HepG2 (cell line): Measurements from ENCODE around the gene PIEZO2. TPM values are rescaled to one million over a fixed set of nuclear protein-coding genes. Genes with fewer than 3 reads are reported as not detected.

Experiments used
- AKAP8 ChIP-seq: sonication (generic); formaldehyde crosslinking; IDR thresholded peaks from 2 replicates; pipeline ENCODE4 v1.5.1; 2020; ENCODE audit warnings: mild to moderate bottlenecking, missing genetic modification reagents
- EHMT2 ChIP-seq: fragments of 200-600 bp; sonication (generic); IDR thresholded peaks from 2 replicates; pipeline ENCODE4 v1.7.0; 2017; ENCODE audit warnings: antibody characterized with exemption, low read depth, low read length, borderline replicate concordance
- FOXJ3 ChIP-seq: sonication (generic); formaldehyde crosslinking; IDR thresholded peaks from 2 replicates; pipeline ENCODE4 v1.4.0; 2020; ENCODE audit warnings: missing genetic modification reagents, mild to moderate bottlenecking, borderline replicate concordance
- HMG20B ChIP-seq: conservative IDR thresholded peaks from 2 replicates; pipeline ENCODE4 v1.6.1; 2016; ENCODE audit warnings: missing genetic modification reagents, missing compliant biosample characterization
- IRF2 ChIP-seq: IDR thresholded peaks from 2 replicates; pipeline ENCODE4 v1.6.1; 2018; ENCODE audit warnings: missing genetic modification reagents, missing compliant biosample characterization
- KDM1A ChIP-seq: IDR thresholded peaks from 2 replicates; pipeline ENCODE4 v1.6.1; 2016; ENCODE audit warnings: missing compliant biosample characterization
- LCORL ChIP-seq, 2 experiments: fragments of 450-650 bp in 1 of 2; sonication (generic) in 1 of 2; formaldehyde crosslinking in 1 of 2; IDR thresholded peaks; 2 replicates each; pipeline versions ENCODE4 v1.5.0 to v1.6.1; 2017 to 2020; ENCODE audit warnings: antibody characterized with exemption in 1 of 2, missing genetic modification reagents in 1 of 2
- MIER3 ChIP-seq: IDR thresholded peaks from 2 replicates; pipeline ENCODE4 v1.6.1; 2016; ENCODE audit warnings: missing compliant biosample characterization, borderline replicate concordance
- NFIC ChIP-seq: IDR thresholded peaks from 2 replicates; pipeline ENCODE4 v1.6.1; 2012; ENCODE audit warnings: mild to moderate bottlenecking, low read length, inconsistent platforms
- RXRB ChIP-seq: IDR thresholded peaks from 2 replicates; pipeline ENCODE4 v1.6.1; 2016; ENCODE audit warnings: borderline replicate concordance, missing genetic modification reagents, missing compliant biosample characterization
- ZFP41 ChIP-seq: sonication (generic); formaldehyde crosslinking; IDR thresholded peaks from 2 replicates; pipeline ENCODE4 v1.4.0; 2020; ENCODE audit warnings: mild to moderate bottlenecking, missing genetic modification reagents, borderline replicate concordance
- ZKSCAN1 ChIP-seq: fragments of 150-350 bp; IDR thresholded peaks from 2 replicates; pipeline ENCODE4 v1.6.1; 2014; ENCODE audit warnings: low read length
- ZNF3 ChIP-seq: IDR thresholded peaks from 2 replicates; pipeline ENCODE4 v1.7.0; 2017; ENCODE audit warnings: inconsistent platforms
- ZNF33A ChIP-seq: sonication (generic); formaldehyde crosslinking; IDR thresholded peaks from 2 replicates; pipeline ENCODE4 v1.5.1; 2020; ENCODE audit warnings: missing genetic modification reagents, mild to moderate bottlenecking, moderate library complexity, borderline replicate concordance
- ZNF777 ChIP-seq: sonication (generic); formaldehyde crosslinking; IDR thresholded peaks from 2 replicates; pipeline ENCODE4 v1.4.0; 2020; ENCODE audit warnings: missing genetic modification reagents
- polyA plus RNA-seq, 8 experiments: library from polyadenylated mRNA; depleted of rRNA in 3 of 8; stranded (reverse) in 7 of 8; unstranded in 1 of 8; fragments of >200 nt; fragmentation: Illumina TruSeq in 4 of 8; extraction: Trizol in 4 of 8; gene quantifications; 2 replicates each; pipeline versions ENCODE4 v1.2.1 to v1.2.3, GENCODE V29; 2011 to 2016; ENCODE audit warnings: low read depth in 4 of 8, missing spikeins in 1 of 8, mixed read lengths in 1 of 8; ENCODE audit not compliant: insufficient read depth in 1 of 8
- total RNA-seq, 5 experiments: library from RNA; depleted of rRNA; stranded (reverse); fragments of >200 nt; fragmentation: Illumina TruSeq; extraction: Trizol; gene quantifications; 2 replicates each; pipeline ENCODE4 v1.2.3, GENCODE V29; 2016; ENCODE audit warnings: low read depth in 1 of 5
- TF ChIP-seq, protein P1 (sequence below), 2 experiments: sonication (generic) in 1 of 2; formaldehyde crosslinking in 1 of 2; IDR thresholded peaks; 2 replicates each; pipeline versions ENCODE4 v1.4.0 to v1.6.1; 2016 to 2020; ENCODE audit warnings: borderline replicate concordance in 1 of 2, low read depth in 1 of 2, mild to moderate bottlenecking in 1 of 2, missing genetic modification reagents in 1 of 2
- TF ChIP-seq, protein P2 (sequence below): sonication (generic); formaldehyde crosslinking; IDR thresholded peaks from 2 replicates; pipeline ENCODE4 v1.9.0; 2021; ENCODE audit warnings: mild to moderate bottlenecking, missing genetic modification reagents
- TF ChIP-seq, protein P3 (sequence below): sonication (generic); formaldehyde crosslinking; IDR thresholded peaks from 2 replicates; pipeline ENCODE4 v1.4.0; 2020; ENCODE audit warnings: missing genetic modification reagents

The PIEZO2 gene
- total and polyA plus RNA-seq, 2 of the 13 experiments (the other 11 are each of a cell fraction or from before 2014, with no cell fraction given), result 15.2 to 27.2 TPM

DNA sequence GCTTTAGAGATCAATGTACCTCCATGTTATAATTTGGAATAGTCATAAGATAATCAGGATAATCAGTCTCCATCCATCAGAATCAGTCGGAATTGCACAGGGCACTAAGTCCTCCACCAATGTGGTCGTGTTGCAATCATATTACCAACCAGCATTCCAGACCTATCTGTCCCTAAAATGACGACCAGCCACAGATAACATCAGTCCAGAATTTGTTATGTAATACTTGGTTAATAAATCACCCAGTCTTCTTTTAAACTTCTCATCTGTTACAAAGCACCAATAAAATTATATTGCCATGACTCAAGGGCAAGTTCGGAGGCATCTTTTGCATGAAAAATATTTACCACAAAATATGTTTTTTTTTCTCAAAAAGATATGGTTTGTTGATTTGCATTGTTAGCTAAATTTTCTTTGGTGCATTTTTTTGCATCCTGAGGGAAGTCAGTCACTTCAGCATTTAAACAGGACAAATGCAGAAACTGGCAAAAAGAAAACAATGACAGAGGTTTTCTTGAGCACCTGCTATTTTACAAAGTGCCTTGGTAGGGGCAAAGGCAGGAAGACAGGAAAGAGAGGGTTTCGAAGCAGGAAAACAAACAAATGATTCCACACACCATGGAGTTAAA, 29.3 kb downstream of the PIEZO2 start (continued):
- TF ChIP-seq, protein P1, sequence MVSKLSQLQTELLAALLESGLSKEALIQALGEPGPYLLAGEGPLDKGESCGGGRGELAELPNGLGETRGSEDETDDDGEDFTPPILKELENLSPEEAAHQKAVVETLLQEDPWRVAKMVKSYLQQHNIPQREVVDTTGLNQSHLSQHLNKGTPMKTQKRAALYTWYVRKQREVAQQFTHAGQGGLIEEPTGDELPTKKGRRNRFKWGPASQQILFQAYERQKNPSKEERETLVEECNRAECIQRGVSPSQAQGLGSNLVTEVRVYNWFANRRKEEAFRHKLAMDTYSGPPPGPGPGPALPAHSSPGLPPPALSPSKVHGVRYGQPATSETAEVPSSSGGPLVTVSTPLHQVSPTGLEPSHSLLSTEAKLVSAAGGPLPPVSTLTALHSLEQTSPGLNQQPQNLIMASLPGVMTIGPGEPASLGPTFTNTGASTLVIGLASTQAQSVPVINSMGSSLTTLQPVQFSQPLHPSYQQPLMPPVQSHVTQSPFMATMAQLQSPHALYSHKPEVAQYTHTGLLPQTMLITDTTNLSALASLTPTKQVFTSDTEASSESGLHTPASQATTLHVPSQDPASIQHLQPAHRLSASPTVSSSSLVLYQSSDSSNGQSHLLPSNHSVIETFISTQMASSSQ (IDR thresholded peaks at IDR 0.05; ENCODE audit: low read depth), result peak; percentile 91
- TF ChIP-seq, protein P1 (CRISPR knock-in tag; IDR thresholded peaks at IDR 0.05; ENCODE audit: borderline replicate concordance), result peak; percentile 97
- TF ChIP-seq, protein P2, sequence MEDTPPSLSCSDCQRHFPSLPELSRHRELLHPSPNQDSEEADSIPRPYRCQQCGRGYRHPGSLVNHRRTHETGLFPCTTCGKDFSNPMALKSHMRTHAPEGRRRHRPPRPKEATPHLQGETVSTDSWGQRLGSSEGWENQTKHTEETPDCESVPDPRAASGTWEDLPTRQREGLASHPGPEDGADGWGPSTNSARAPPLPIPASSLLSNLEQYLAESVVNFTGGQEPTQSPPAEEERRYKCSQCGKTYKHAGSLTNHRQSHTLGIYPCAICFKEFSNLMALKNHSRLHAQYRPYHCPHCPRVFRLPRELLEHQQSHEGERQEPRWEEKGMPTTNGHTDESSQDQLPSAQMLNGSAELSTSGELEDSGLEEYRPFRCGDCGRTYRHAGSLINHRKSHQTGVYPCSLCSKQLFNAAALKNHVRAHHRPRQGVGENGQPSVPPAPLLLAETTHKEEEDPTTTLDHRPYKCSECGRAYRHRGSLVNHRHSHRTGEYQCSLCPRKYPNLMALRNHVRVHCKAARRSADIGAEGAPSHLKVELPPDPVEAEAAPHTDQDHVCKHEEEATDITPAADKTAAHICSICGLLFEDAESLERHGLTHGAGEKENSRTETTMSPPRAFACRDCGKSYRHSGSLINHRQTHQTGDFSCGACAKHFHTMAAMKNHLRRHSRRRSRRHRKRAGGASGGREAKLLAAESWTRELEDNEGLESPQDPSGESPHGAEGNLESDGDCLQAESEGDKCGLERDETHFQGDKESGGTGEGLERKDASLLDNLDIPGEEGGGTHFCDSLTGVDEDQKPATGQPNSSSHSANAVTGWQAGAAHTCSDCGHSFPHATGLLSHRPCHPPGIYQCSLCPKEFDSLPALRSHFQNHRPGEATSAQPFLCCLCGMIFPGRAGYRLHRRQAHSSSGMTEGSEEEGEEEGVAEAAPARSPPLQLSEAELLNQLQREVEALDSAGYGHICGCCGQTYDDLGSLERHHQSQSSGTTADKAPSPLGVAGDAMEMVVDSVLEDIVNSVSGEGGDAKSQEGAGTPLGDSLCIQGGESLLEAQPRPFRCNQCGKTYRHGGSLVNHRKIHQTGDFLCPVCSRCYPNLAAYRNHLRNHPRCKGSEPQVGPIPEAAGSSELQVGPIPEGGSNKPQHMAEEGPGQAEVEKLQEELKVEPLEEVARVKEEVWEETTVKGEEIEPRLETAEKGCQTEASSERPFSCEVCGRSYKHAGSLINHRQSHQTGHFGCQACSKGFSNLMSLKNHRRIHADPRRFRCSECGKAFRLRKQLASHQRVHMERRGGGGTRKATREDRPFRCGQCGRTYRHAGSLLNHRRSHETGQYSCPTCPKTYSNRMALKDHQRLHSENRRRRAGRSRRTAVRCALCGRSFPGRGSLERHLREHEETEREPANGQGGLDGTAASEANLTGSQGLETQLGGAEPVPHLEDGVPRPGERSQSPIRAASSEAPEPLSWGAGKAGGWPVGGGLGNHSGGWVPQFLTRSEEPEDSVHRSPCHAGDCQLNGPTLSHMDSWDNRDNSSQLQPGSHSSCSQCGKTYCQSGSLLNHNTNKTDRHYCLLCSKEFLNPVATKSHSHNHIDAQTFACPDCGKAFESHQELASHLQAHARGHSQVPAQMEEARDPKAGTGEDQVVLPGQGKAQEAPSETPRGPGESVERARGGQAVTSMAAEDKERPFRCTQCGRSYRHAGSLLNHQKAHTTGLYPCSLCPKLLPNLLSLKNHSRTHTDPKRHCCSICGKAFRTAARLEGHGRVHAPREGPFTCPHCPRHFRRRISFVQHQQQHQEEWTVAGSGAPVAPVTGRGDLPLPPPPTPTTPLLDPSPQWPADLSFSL (CRISPR knock-in tag), result no peak
- TF ChIP-seq FOXJ3 (CRISPR knock-in tag), result peak; percentile 47; the same call in 1 of the 2 replicates
- TF ChIP-seq, protein P3, sequence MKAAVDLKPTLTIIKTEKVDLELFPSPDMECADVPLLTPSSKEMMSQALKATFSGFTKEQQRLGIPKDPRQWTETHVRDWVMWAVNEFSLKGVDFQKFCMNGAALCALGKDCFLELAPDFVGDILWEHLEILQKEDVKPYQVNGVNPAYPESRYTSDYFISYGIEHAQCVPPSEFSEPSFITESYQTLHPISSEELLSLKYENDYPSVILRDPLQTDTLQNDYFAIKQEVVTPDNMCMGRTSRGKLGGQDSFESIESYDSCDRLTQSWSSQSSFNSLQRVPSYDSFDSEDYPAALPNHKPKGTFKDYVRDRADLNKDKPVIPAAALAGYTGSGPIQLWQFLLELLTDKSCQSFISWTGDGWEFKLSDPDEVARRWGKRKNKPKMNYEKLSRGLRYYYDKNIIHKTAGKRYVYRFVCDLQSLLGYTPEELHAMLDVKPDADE (CRISPR knock-in tag), result no peak
- peak; percentile 79 for TF ChIP-seq RXRB (CRISPR knock-in tag)
- peak; percentile 67; the same call in 1 of the 2 replicates for TF ChIP-seq EHMT2
- TF ChIP-seq LCORL (IDR thresholded peaks at IDR 0.05), result peak; percentile 87
- TF ChIP-seq LCORL (CRISPR knock-in tag; IDR thresholded peaks at IDR 0.05), result peak; percentile 74; the same call in 1 of the 2 replicates
- no peak for TF ChIP-seq ZFP41 (CRISPR knock-in tag)
- no peak for TF ChIP-seq AKAP8
- TF ChIP-seq MIER3 (CRISPR knock-in tag), result peak; percentile 73; the same call in 1 of the 2 replicates
- peak; percentile 84; the same call in 1 of the 2 replicates for TF ChIP-seq KDM1A (CRISPR knock-in tag)
- peak; percentile 40; the same call in 1 of the 2 replicates for TF ChIP-seq IRF2 (CRISPR knock-in tag)
- TF ChIP-seq ZNF777, result no peak
- peak; percentile 53; the same call in 1 of the 2 replicates for TF ChIP-seq ZNF3 (CRISPR knock-in tag)
- 0 out of 2 replicates have a peak, but pooled peaks have one; percentile 46 for TF ChIP-seq NFIC
- no peak for TF ChIP-seq ZNF33A (CRISPR knock-in tag)
- TF ChIP-seq HMG20B (CRISPR knock-in tag), result peak; percentile 71; the same call in 1 of the 2 replicates
- TF ChIP-seq ZKSCAN1, result no peak
